ENCODE results near the gene IMMP2L.

The IMMP2L gene

GRCh38 chr7:110801502-110801901 lies 760.8 kb downstream of the IMMP2L start:
- H3K4me3 ChIP-seq (ENCODE audit: low read length), result no peak overlapping the region
- TF ChIP-seq, protein P1, sequence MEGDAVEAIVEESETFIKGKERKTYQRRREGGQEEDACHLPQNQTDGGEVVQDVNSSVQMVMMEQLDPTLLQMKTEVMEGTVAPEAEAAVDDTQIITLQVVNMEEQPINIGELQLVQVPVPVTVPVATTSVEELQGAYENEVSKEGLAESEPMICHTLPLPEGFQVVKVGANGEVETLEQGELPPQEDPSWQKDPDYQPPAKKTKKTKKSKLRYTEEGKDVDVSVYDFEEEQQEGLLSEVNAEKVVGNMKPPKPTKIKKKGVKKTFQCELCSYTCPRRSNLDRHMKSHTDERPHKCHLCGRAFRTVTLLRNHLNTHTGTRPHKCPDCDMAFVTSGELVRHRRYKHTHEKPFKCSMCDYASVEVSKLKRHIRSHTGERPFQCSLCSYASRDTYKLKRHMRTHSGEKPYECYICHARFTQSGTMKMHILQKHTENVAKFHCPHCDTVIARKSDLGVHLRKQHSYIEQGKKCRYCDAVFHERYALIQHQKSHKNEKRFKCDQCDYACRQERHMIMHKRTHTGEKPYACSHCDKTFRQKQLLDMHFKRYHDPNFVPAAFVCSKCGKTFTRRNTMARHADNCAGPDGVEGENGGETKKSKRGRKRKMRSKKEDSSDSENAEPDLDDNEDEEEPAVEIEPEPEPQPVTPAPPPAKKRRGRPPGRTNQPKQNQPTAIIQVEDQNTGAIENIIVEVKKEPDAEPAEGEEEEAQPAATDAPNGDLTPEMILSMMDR (IDR thresholded peaks at IDR 0.05; ENCODE audit: insufficient read depth, low read depth, low read length, missing control alignments), result no peak
- no peak for DNase-seq (ENCODE audit: low read depth)

DNA sequence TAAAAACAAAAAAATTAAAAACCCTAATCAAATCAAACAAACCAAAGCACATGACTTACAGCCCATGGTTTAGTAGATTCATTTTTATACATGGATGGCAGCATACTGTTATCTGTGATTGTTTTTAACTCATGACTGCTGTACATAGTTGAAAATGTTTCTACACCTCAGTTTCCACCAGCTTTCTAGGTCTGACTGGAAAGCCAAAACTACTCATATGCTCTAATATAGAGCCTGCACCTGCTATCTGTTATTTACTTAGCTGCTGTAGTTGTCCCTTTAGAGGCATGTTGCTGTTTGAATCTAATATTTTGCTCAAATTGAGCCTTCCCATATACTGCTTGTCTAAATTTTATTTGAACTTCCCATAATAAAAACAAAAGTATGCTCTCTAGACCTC lies 761.3 kb downstream of the IMMP2L start:
- TF ChIP-seq, protein P1 (IDR thresholded peaks at IDR 0.05; ENCODE audit: insufficient read depth, low read depth, low read length, missing control alignments), result no peak
- no peak for DNase-seq (ENCODE audit: low read depth)
- no peak overlapping the region for H3K4me3 ChIP-seq (ENCODE audit: low read length)

DNA sequence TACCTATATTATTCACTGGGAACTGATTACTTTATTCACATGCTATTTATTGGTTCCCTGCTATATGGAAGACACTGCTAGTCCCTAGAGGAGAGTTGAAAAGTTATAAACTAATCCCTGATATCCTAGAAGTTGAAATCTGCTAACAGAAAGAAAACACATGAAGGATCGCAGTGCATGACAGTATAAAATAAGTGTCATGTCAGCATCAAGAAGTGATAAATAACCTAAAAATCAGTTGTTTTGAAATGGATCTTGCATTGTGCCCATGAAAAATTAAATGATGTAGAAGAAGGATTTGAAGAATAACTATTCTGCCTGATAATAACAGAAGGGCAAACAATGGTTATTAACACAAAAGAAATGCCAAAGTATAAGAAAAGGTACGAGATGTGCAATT lies 764.6 kb downstream of the IMMP2L start:
- no peak overlapping the region for H3K4me3 ChIP-seq (ENCODE audit: low read length)
- no peak for DNase-seq (ENCODE audit: low read depth)
- TF ChIP-seq, protein P1 (IDR thresholded peaks at IDR 0.05; ENCODE audit: insufficient read depth, low read depth, low read length, missing control alignments), result no peak

DNA sequence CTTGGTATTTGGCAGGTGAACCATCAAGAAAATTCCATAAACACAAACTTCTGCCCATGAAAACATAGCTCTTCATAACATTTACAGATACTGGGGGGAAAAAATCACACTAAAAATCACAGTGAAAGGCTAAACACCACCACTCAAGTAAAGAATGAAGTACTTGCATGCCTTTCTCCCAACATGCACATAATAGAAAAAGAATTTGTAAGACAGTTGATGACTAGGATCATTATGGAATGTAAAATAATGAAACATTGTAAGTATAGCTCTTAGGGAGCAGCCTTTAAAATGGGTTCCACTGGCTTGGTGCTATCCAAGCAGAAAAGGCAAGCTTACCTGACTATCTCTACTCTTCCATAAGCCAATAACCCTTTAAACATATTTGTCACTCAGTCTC lies 771.3 kb downstream of the IMMP2L start:
- H3K4me3 ChIP-seq (ENCODE audit: low read length), result no peak overlapping the region
- TF ChIP-seq, protein P1 (IDR thresholded peaks at IDR 0.05; ENCODE audit: insufficient read depth, low read depth, low read length, missing control alignments), result no peak
- DNase-seq (ENCODE audit: low read depth), result no peak

GRCh38 chr7:110786328-110786965 lies 775.8 kb downstream of the IMMP2L start:
- TF ChIP-seq, protein P1 (IDR thresholded peaks at IDR 0.05; ENCODE audit: insufficient read depth, low read depth, low read length, missing control alignments), result no peak
- H3K4me3 ChIP-seq (ENCODE audit: low read length), result no peak overlapping the region
- no peak for DNase-seq (ENCODE audit: low read depth)

DNA sequence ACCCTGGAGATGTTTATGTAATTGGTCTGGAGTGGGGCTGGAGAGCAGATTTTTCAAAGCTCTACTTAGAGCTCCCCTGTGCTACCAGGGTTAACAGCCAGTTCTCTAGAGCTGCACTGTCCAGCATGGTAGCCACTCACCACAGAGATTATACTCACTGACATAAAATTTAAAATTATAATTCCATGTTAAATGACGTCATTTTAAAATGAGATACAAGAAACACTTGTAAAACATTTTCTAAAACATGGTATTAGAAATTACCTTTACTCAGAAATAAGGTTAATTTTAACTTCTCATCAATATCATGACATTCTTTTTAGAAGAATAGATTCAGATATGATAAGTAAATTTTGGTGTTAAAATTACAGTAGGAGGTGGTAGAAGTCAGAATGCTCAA lies 777.5 kb downstream of the IMMP2L start:
- no peak overlapping the region for H3K4me3 ChIP-seq (ENCODE audit: low read length)
- TF ChIP-seq, protein P1 (IDR thresholded peaks at IDR 0.05; ENCODE audit: insufficient read depth, low read depth, low read length, missing control alignments), result no peak
- DNase-seq (ENCODE audit: low read depth), result no peak

- DNase-seq (ENCODE audit: low read depth), result no peak
- no peak overlapping the region for H3K4me3 ChIP-seq (ENCODE audit: low read length)
- TF ChIP-seq, protein P1 (IDR thresholded peaks at IDR 0.05; ENCODE audit: insufficient read depth, low read depth, low read length, missing control alignments), result no peak
Observed at GRCh38 chr7:110780712-110781111, 781.6 kb downstream of the IMMP2L start.
